Right lobe of liver (tissue), 6 donors: ENCODE measurements around the gene GNPAT. TPM values are rescaled to one million over a fixed set of nuclear protein-coding genes. Genes with fewer than 3 reads are reported as not detected.

Source experiments
- ATAC-seq, 4 donors: fragments of 200-7000 bp; cut with Tn5 transposase; one replicate each; pipeline ENCODE4 v1.9.1; 2020; ENCODE audit warnings: mild to moderate bottlenecking in 4 of 4, moderate library complexity in 4 of 4
- DNase-seq, 3 donors: peaks; one replicate each; pipeline ENCODE4 v3.0.0-alpha.2; 2020
- H3K27ac ChIP-seq, 3 donors: fragments of 200-600 bp; one replicate each; pipeline ENCODE4 v1.8.0; 2022
- H3K27me3 ChIP-seq, 2 donors: fragments of 200-600 bp; one replicate each; pipeline ENCODE4 v1.8.0; 2022
- H3K36me3 ChIP-seq, 4 donors: fragments of 200-600 bp; sonication (generic) in 1 of 4; one replicate each; pipeline versions ENCODE4 v1.5.1 to v1.8.0; 2017 to 2022; ENCODE audit warnings: control low read depth in 1 of 4
- H3K4me1 ChIP-seq, 4 donors: fragments of 200-600 bp; sonication (generic) in 1 of 4; one replicate each; pipeline versions ENCODE4 v1.5.1 to v1.8.0; 2017 to 2022; ENCODE audit warnings: control low read depth in 1 of 4
- H3K4me3 ChIP-seq, 3 donors: fragments of 200-600 bp; one replicate each; pipeline ENCODE4 v1.8.0; 2022
- H3K9me3 ChIP-seq, 4 donors: fragments of 200-600 bp; sonication (generic) in 1 of 4; one replicate each; pipeline versions ENCODE4 v1.5.1 to v1.8.0; 2017 to 2022; ENCODE audit warnings: control low read depth in 1 of 4
- POLR2A ChIP-seq: fragments of 450-650 bp; IDR thresholded peaks from one replicate; pipeline ENCODE4 v1.6.1; 2017; ENCODE audit warnings: antibody characterized with exemption, mild to moderate bottlenecking
- WGBS: methylation state at CpG from one replicate; pipeline ENCODE4 v1.1.6; 2018; ENCODE audit warnings: low coverage, low lambda C conversion rate; ENCODE audit not compliant: insufficient coverage; ENCODE audit errors: missing lambda C conversion rate; 5-methylcytosine and 5-hydroxymethylcytosine counted together
- intact Hi-C, 2 donors: fragments of 100-400 bp; cut with DNase I; formaldehyde crosslinking; loops; one replicate each; pipeline versions ENCODE4 v1.11.2 to v1.14.1; 2022
- total RNA-seq, 6 experiments: library from RNA; depleted of rRNA in 2 of 6; stranded (reverse); fragments of >200 nt in 2 of 6; fragmentation: NEBNext Ultra II Directional in 3 of 6; extraction: Animal tissue kit (Norgen Biotek cat#: 25700) in 3 of 6; gene quantifications; one replicate each; pipeline versions ENCODE4 v1.1.0 to v1.2.4, GENCODE V29; 2016 to 2023
- TF ChIP-seq, protein P1 (sequence below), 4 donors: fragments of 200-600 bp in 3 of 4; fragments of 450-650 bp in 1 of 4; IDR thresholded peaks; one replicate each; pipeline versions ENCODE4 v1.5.1 to v1.8.0; 2016 to 2022; ENCODE audit warnings: antibody characterized with exemption in 4 of 4, mild to moderate bottlenecking in 2 of 4
- donor health status: DM: no; HTN: yes; CAD: no.
- donor health status: DM: no; HTN: no; CAD: no.
- donor health status: DM: no; HTN: no; CAD: no.
- donor health status: DM: no; HTN: yes; CAD: no.
- donor health status: DM: no; HTN: yes; CAD: no.

GNPAT gene
- total RNA-seq, 6 experiments from 2014 or later, result 18.5 to 24.3 (median 20.1) TPM

DNA sequence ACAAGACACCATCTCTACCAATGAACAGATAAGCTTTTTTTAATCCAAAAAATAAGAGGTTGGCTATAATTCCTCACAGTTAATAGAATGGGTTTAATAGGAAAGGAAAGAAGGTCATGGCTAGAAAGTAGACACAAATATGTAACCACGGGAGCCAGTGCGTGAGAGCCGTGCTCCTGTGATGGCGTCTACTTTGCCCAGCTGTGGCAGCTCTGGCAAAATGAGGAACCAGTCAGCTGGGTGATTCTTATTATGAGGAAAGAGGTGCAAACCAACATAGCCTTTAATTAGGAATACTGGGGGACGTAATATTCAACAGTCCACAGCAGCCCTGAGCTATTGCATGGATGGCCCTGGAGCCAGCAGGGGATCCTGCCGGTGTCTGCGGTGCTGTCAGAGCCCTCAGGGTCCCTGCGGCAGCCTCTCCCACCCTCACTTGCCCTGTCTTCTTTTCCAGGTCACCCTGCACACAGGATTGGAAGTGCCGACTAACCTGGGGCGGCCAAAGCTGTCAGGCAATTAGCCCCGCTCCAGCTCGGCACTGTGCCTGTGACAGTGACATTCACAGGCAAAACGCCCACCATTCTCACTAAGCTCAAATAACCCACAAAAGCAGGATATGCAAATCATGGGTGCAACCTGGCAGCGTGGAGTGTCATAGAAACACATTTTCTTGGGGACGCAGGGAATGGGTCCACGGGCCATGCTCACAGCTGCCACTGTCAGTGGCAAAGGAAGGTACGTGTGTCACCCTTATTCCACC, 25.9 kb upstream of the GNPAT start:
- no peaks in the 10 kb centered on the region for H3K9me3 ChIP-seq
- intact Hi-C loops, result loop anchor here in 1 of 2 donors (10.0 kb wide), 1 partner anchor 300 kb away; no protein-coding TSS in a partner anchor
- H3K27me3 ChIP-seq, result no peaks in the 10 kb centered on the region
- TF ChIP-seq POLR2A, result no peak
- no peak overlapping the region for H3K27ac ChIP-seq
- ATAC-seq (no peak), DNase-seq (no peak)
- peaks cover 0 to 8% (median 0%) of the 10 kb centered on the region in 4 donors for H3K4me1 ChIP-seq
- no peaks in the 10 kb centered on the region for H3K36me3 ChIP-seq
- no peak overlapping the region for H3K4me3 ChIP-seq
- WGBS, result 73% methylated on average over 9 of the region's 17 CpGs

DNA sequence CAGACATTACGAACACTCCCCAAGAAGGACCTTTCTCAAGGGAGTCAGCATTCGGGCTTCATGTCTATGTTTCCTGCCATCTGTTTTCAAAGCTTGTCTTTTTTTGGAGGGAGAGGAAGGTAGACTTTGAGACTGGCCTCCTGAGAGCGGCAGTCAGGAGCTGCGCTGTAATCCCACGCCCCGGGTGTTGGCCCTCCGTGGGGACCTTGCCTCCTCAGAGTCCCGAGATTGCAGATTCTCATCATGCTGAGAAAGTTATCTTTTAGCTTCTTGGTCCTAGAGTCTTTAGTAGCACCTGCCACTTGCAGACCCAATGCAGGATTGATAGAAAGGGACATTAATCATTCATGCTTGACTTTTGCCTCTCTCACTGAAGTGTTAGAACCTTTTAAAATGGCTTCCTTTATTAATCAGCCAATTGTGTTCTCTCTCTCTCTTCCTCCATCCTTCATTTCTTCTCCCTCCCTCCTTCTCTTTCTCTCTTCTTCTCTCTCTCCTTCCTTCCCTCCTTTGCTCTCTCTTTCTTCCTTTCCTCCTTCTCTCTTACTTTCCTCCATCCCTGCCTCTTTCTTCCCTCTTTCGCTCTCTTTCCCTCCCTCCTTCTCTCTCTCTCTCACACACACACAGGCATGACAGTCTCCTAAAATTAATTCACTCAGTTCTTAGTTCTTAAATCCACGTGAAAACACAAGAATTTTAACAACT, 25.2 kb upstream of the GNPAT start:
- no peaks in the 10 kb centered on the region for H3K9me3 ChIP-seq
- no peak for DNase-seq
- TF ChIP-seq POLR2A, result no peak
- TF ChIP-seq, protein P1, sequence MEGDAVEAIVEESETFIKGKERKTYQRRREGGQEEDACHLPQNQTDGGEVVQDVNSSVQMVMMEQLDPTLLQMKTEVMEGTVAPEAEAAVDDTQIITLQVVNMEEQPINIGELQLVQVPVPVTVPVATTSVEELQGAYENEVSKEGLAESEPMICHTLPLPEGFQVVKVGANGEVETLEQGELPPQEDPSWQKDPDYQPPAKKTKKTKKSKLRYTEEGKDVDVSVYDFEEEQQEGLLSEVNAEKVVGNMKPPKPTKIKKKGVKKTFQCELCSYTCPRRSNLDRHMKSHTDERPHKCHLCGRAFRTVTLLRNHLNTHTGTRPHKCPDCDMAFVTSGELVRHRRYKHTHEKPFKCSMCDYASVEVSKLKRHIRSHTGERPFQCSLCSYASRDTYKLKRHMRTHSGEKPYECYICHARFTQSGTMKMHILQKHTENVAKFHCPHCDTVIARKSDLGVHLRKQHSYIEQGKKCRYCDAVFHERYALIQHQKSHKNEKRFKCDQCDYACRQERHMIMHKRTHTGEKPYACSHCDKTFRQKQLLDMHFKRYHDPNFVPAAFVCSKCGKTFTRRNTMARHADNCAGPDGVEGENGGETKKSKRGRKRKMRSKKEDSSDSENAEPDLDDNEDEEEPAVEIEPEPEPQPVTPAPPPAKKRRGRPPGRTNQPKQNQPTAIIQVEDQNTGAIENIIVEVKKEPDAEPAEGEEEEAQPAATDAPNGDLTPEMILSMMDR (IDR thresholded peaks at IDR 0.05), result no peak
- no peak overlapping the region for H3K27ac ChIP-seq
- H3K36me3 ChIP-seq, result no peaks in the 10 kb centered on the region
- H3K27me3 ChIP-seq, result no peaks in the 10 kb centered on the region
- no peak overlapping the region for H3K4me3 ChIP-seq
- H3K4me1 ChIP-seq, result peaks cover 0 to 11% (median 0%) of the 10 kb centered on the region in 4 donors
- intact Hi-C loops, result loop anchor here in 1 of 2 donors (10.0 kb wide), 1 partner anchor 301 kb away; no protein-coding TSS in a partner anchor
- no peak for ATAC-seq
- 83% methylated on average over 10 of the region's 10 CpGs for WGBS

DNA sequence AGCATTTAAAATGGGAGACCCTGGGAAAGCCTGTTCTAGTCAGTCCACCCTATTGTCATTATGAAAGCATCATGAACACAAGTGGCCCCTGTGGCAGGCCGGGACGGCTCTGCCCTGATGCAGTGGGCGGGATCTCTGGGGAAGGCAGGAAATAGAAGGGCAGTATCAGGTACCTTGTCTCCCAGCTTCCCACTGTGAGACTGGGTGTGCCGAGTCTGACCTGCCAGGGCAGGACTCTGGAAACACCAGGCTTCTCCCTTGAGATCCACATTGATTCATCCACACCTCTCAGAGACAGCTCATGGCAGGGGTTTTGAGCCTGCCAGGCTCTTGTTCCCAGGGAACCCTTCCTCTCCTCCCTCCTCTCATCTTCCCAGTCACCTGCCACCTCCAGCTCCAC, 24.5 kb upstream of the GNPAT start:
- Histone ChIP-seq H3K27me3 (no peaks in the 10 kb centered on the region), H3K27ac (no peak overlapping the region), H3K4me1 (peaks cover 0 to 11% (median 0%) of the 10 kb centered on the region in 4 donors), H3K9me3 (no peaks in the 10 kb centered on the region), H3K4me3 (no peak overlapping the region), H3K36me3 (no peaks in the 10 kb centered on the region)
- no peak for DNase-seq
- 80% methylated on average over 1 of the region's 4 CpGs for WGBS
- intact Hi-C loops, result loop anchor here in 1 of 2 donors (10.0 kb wide), 1 partner anchor 302 kb away; no protein-coding TSS in a partner anchor
- no peak for TF ChIP-seq POLR2A
- TF ChIP-seq, protein P1 (IDR thresholded peaks at IDR 0.05), result no peak
- ATAC-seq, result no peak

- H3K27me3 ChIP-seq, result no peaks in the 10 kb centered on the region
- no peak overlapping the region for H3K4me3 ChIP-seq
- TF ChIP-seq, protein P1 (IDR thresholded peaks at IDR 0.05), result no peak
- TF ChIP-seq POLR2A, result no peak
- DNase-seq (no peak), ATAC-seq (no peak)
- no peaks in the 10 kb centered on the region for H3K9me3 ChIP-seq
- 89% methylated on average over 4 of the region's 11 CpGs for WGBS
- no peaks in the 10 kb centered on the region for H3K36me3 ChIP-seq
- intact Hi-C loops, result loop anchor here in 1 of 2 donors (10.0 kb wide), 1 partner anchor 302 kb away; no protein-coding TSS in a partner anchor
- H3K4me1 ChIP-seq, result peaks cover 0 to 11% (median 0%) of the 10 kb centered on the region in 4 donors
- H3K27ac ChIP-seq, result no peak overlapping the region
These were observed 24.0 kb upstream of the GNPAT start for GRCh38 chr1:231217056-231217455.

DNA sequence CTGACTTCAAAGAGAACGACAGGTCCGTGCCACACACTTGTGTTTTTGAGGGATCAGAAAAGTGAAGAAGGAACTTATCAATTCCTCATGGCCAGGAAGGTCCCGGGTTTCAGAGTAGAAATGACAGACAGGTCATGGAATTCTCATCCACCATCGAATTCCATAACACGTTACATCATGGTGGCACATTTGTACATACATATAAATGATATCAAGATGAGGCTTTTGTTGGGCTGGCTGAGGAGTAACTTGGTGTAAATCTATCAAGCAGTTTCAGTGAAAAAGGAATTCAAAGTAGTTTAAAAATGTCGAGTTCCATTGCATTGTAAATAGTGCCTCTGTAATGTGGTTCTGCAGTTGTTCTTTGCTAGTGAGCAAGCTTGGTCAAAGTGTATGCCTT, 22.9 kb upstream of the GNPAT start:
- Histone ChIP-seq H3K36me3 (peaks cover 0 to 3% (median 1%) of the 10 kb centered on the region in 4 donors), H3K4me1 (peaks cover 0 to 11% (median 0%) of the 10 kb centered on the region in 4 donors), H3K4me3 (no peak overlapping the region), H3K27me3 (no peaks in the 10 kb centered on the region), H3K27ac (no peak overlapping the region), H3K9me3 (no peaks in the 10 kb centered on the region)
- WGBS, result 88% methylated on average over 5 of the region's 6 CpGs
- no peak for TF ChIP-seq POLR2A
- TF ChIP-seq, protein P1 (IDR thresholded peaks at IDR 0.05), result no peak
- intact Hi-C loops, result loop anchor here in 1 of 2 donors (10.0 kb wide), 1 partner anchor 303 kb away; no protein-coding TSS in a partner anchor
- DNase-seq (no peak), ATAC-seq (no peak)
